ENCODE measurements around the gene BRD1.

Gene BRD1

GRCh38 chr22:49827853-49828598 lies at the start of gene BRD1:
Gene BRD1 (minus strand): TSS chr22:49827873. CDS start chr22:49824317, 3,556 bp downstream.
- peak; percentile 70 for DNase-seq
- peak; percentile 66 for ATAC-seq

GRCh38 chr22:49873228-49873940 lies 45.7 kb upstream of the BRD1 start:
- ATAC-seq (no peak), DNase-seq (no peak)

GRCh38 chr22:49872347-49872746 lies 44.7 kb upstream of the BRD1 start:
- DNase-seq (no peak), ATAC-seq (no peak)

GRCh38 chr22:49871482-49871881 lies 43.8 kb upstream of the BRD1 start:
- no peak for DNase-seq
- ATAC-seq: no peak

GRCh38 chr22:49869845-49870712 lies 42.4 kb upstream of the BRD1 start:
- DNase-seq (no peak), ATAC-seq (peak; percentile 41)

DNA sequence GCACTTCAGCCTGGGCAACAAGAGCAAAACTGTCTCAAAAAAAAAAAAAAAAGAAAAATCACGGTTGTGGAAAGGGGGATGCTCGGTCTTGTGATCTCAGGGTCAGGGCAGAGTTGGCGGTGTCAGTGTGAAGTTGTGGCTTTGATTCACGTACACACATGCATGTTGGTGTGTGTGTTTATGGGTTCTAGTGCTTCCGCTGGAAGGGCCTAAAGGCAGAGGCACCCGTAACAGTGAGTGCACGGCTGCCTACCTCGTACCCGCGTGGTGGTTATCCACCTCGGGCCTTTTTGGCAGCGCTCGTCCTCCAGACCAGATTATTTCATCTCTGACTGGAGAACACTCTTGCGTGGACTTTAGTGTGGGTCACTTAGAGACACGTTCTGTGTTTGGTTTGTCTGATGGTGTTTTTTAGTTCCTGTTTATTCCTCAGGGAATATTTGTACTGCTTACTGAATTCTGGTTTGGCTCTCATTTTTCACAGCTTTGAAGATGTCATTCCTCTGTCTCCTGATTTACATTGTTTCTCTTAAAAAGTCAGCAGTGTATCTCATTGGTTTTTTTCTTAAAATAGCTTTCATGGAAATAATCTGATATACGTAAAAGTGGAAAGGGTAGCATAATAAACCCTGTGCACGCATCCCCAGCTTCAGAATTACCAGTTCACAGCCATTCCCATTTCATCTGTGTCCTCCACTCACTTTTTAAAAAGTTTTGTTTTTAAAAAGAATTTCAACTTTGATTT lies 41.6 kb upstream of the BRD1 start:
- ATAC-seq (no peak), DNase-seq (no peak)

- no peak for DNase-seq
- peak; percentile 69 for ATAC-seq
Observed at GRCh38 chr22:49867303-49868265, 39.9 kb upstream of the BRD1 start.

DNA sequence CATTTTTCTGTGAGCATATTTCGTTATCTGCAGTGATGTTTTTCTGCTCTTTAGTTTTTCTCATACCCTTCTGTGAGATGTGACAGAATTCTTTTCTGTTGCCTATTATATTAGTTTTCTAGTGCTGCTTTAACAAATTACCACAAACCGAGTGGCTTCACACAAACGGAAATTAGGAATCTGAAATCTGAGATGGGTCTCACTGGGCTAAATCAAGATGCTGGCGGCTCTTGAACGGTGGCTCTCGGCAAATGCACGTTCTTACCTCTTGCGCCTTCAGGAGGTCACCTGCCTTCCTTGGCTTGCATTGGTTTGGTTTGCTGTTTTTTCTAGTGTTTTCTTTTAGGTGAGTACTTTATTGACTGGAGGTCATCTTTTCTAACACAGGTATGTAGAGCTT lies 39.0 kb upstream of the BRD1 start:
- ATAC-seq: no peak
- no peak for DNase-seq

DNA sequence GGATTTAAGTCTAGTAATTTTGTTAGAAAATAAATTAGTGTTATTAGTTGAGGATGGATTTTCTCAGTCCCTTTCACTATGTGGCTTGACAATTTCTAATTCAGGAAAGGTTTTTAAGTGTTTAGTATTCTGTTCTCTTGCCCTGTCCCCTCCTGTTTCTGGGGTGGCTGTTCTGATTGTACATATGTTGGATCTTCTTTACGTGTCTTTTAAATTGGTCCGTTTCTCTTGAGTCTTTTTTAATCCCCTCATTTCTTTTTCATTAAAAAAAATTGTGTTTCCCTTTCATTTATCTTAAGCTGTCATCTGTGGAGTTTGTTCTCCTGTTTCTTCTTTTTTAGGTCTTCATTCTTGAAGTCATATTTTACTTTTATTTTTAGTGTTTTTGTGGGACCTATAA lies 38.5 kb upstream of the BRD1 start:
- DNase-seq (no peak), ATAC-seq (no peak)

DNA sequence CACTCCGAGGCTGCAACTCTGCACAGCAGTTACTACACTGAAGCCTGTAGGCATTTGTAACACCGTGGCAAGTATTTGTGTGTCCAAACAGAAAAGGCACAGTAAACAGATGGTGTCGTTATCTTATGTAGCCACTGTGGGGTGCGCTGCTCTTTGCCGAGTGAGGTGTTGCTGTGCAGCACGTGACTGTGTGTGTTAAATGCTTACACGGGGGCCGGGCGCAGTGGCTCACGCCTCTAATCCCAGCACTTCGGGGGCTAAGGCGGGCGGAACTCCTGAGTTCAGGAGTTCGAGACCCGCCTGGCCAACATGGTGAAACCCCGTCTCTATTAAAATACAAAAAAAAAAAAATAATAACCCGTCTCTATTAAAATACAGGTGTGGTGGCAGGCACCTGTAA lies 37.5 kb upstream of the BRD1 start:
- DNase-seq: no peak
- no peak for ATAC-seq

DNA sequence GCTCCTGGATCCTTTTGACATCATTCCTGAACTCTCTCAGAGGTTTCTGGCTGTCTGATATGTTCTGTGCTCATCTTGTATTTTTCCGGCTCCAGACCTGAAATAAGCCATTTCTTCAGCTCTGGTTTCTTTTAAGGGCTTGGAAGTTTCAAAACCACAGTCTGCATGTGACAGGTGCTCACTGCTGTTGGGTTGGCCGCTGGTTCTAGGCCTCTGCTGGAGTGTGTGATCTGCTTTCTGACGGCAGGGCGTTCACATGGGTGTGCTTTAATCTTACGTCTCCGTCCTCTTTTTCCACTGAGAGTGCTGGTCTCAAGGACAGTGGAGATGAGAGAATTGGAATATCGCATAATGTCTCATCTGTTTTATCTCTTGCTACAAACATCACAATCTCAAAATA lies 36.3 kb upstream of the BRD1 start:
- DNase-seq: no peak
- no peak for ATAC-seq

GRCh38 chr22:49862496-49862776 lies 34.8 kb upstream of the BRD1 start:
- ATAC-seq (no peak), DNase-seq (no peak)

GRCh38 chr22:49861642-49862495 lies 34.2 kb upstream of the BRD1 start:
- ATAC-seq: no peak
- DNase-seq: no peak

- ATAC-seq (no peak), DNase-seq (no peak)
Observed at GRCh38 chr22:49858827-49859226, 31.2 kb upstream of the BRD1 start.

GRCh38 chr22:49856766-49857618 lies 29.3 kb upstream of the BRD1 start:
- DNase-seq: no peak
- no peak for ATAC-seq

GRCh38 chr22:49856343-49856742 lies 28.7 kb upstream of the BRD1 start:
- DNase-seq (no peak), ATAC-seq (no peak)

- ATAC-seq (no peak), DNase-seq (no peak)
Observed at GRCh38 chr22:49855251-49855911, 27.7 kb upstream of the BRD1 start.

GRCh38 chr22:49853981-49854831 lies 26.5 kb upstream of the BRD1 start:
- ATAC-seq: peak; percentile 31
- DNase-seq: peak; percentile 44

Data from stimulated activated naive CD8-positive, alpha-beta T cell treated with anti-CD3 and anti-CD28 coated beads, Interleukin-15, Interleukin-2, amounts not matched to agents 100 U/mL and 50 U/mL, for 24 hours (primary cell).